Activated B cell treated with CpG ODN at 0.5 μM for 24 hours (primary cell): Measurements from ENCODE around the gene WFDC6. TPM values are rescaled to one million over a fixed set of nuclear protein-coding genes. Genes with fewer than 3 reads are reported as not detected.

Experiments used
- ATAC-seq: fragments of 200-7000 bp; cut with Tn5 transposase; one replicate; pipeline ENCODE4 v1.10.0; 2021; ENCODE audit warnings: low read depth, mild to moderate bottlenecking, moderate library complexity
- CTCF ChIA-PET: fragments of 350-600 bp; sonication (Branson Sonifier 250); formaldehyde crosslinking; loops from one replicate; lab custom pipeline; 2021; ENCODE audit warnings: antibody characterized with exemption; lab: Charles Lee
- POLR2A ChIA-PET: fragments of 350-600 bp; sonication (Branson Sonifier 250); formaldehyde crosslinking; loops from one replicate; lab custom pipeline; 2021; ENCODE audit warnings: antibody characterized with exemption; lab: Charles Lee
- DNase-seq: peaks from one replicate; pipeline ENCODE4 v3.0.0; 2022
- H3K27ac Mint-ChIP-seq: one replicate; pipeline ENCODE4 v1.8.0; 2020; ENCODE audit warnings: mixed read lengths
- H3K27me3 Mint-ChIP-seq: one replicate; pipeline ENCODE4 v1.8.0; 2021; ENCODE audit warnings: mixed read lengths
- H3K36me3 Mint-ChIP-seq: one replicate; pipeline ENCODE4 v1.8.0; 2021; ENCODE audit warnings: low read depth, mixed read lengths
- H3K4me1 Mint-ChIP-seq: one replicate; pipeline ENCODE4 v1.8.0; 2021; ENCODE audit warnings: mixed read lengths
- H3K4me3 Mint-ChIP-seq: one replicate; pipeline ENCODE4 v1.8.0; 2020; ENCODE audit warnings: mild to moderate bottlenecking, mixed read lengths
- H3K9me3 Mint-ChIP-seq: one replicate; pipeline ENCODE4 v1.8.0; 2020; ENCODE audit warnings: mixed read lengths
- CTCF ChIP-seq: fragments of 200-600 bp; IDR thresholded peaks from one replicate; pipeline ENCODE4 v1.8.0; 2022; ENCODE audit warnings: antibody characterized with exemption, mild to moderate bottlenecking
- intact Hi-C: fragments of 100-400 bp; cut with micrococcal nuclease; formaldehyde crosslinking; loops from one replicate; pipeline ENCODE4 v1.15.1; 2024
- total RNA-seq: library from RNA; stranded (reverse); gene quantifications from 2 replicates; pipeline ENCODE4 v1.2.3, GENCODE V29; 2022

Gene WFDC6
- total RNA-seq, 1 donor from 2014 or later: not detected

- TF ChIP-seq CTCF: no peak
- no peak overlapping the region for H3K4me3 Mint-ChIP-seq
- ChIA-PET POLR2A (no interaction called here), CTCF (no interaction called here)
- no peak for ATAC-seq
- no peaks in the 10 kb centered on the region for H3K4me1 Mint-ChIP-seq
- no peaks in the 10 kb centered on the region for H3K9me3 Mint-ChIP-seq
- DNase-seq: no peak
- intact Hi-C loops: loop anchor here (1.0 kb wide), 2 partner anchors 125 to 164 kb away; no protein-coding TSS in a partner anchor
- no peaks in the 10 kb centered on the region for H3K36me3 Mint-ChIP-seq
- H3K27me3 Mint-ChIP-seq: peaks cover 26% of the 10 kb centered on the region
- no peak overlapping the region for H3K27ac Mint-ChIP-seq
Measured at GRCh38 chr20:45487231-45487635, 52.0 kb downstream of the WFDC6 start.

- Mint-ChIP-seq H3K4me3 (no peak overlapping the region), H3K27me3 (peaks cover 36% of the 10 kb centered on the region), H3K4me1 (no peaks in the 10 kb centered on the region), H3K36me3 (no peaks in the 10 kb centered on the region), H3K27ac (no peak overlapping the region), H3K9me3 (no peaks in the 10 kb centered on the region)
- no peak for DNase-seq
- intact Hi-C loops: no loop called here
- no peak for TF ChIP-seq CTCF
- POLR2A ChIA-PET: no interaction called here
- CTCF ChIA-PET: interaction anchor here (1.2 to 1.7 kb wide), 3 partner anchors 112 to 191 kb away, joined by 3 to 10 read pairs (median 3); no protein-coding TSS in a partner anchor
- no peak for ATAC-seq
Measured at GRCh38 chr20:45485388-45485787, 53.9 kb downstream of the WFDC6 start.

- H3K4me1 Mint-ChIP-seq: no peaks in the 10 kb centered on the region
- no peak overlapping the region for H3K4me3 Mint-ChIP-seq
- H3K9me3 Mint-ChIP-seq: no peaks in the 10 kb centered on the region
- ChIA-PET POLR2A (no interaction called here), CTCF (interaction anchor here (0.8 to 1.7 kb wide), 3 partner anchors 111 to 173 kb away, joined by 3 to 10 read pairs (median 3); partner anchors contain the start of gene SYS1)
- intact Hi-C loops: no loop called here
- no peak for TF ChIP-seq CTCF
- H3K27ac Mint-ChIP-seq: no peak overlapping the region
- no peaks in the 10 kb centered on the region for H3K36me3 Mint-ChIP-seq
- H3K27me3 Mint-ChIP-seq: peaks cover 36% of the 10 kb centered on the region
- DNase-seq: no peak
- no peak for ATAC-seq
Measured at GRCh38 chr20:45484676-45485075, 54.6 kb downstream of the WFDC6 start.

Other genes with a start within 250 kb of the WFDC6 start
- not detected in 2 replicates for gene RBPJL, start 232.6 kb downstream of the WFDC6 start, total RNA-seq
- not detected in 2 replicates for gene MATN4, start 231.2 kb downstream of the WFDC6 start, total RNA-seq
- not detected in 2 replicates for gene SDC4, start 191.1 kb downstream of the WFDC6 start, total RNA-seq
- 31.7 and 35.2 TPM in 2 replicates for gene SYS1, start 176.3 kb downstream of the WFDC6 start, total RNA-seq
- not detected in 2 replicates for gene TP53TG5, start 161.2 kb downstream of the WFDC6 start, total RNA-seq
- 2.6 and 2.7 TPM in 2 replicates for gene DBNDD2, start 131.2 kb downstream of the WFDC6 start, total RNA-seq
- gene PIGT, start 123.3 kb downstream of the WFDC6 start, total RNA-seq: 65.8 and 74.5 TPM in 2 replicates
- gene WFDC2, start 69.7 kb downstream of the WFDC6 start, total RNA-seq: 0.71 TPM in 1 of 2 replicates, not detected in the other
- gene SPINT3, start 23.9 kb downstream of the WFDC6 start, total RNA-seq: not detected in 2 replicates
- gene EPPIN, start 7.9 kb upstream of the WFDC6 start, total RNA-seq: not detected in 2 replicates
- gene WFDC8, start 39.8 kb upstream of the WFDC6 start, total RNA-seq: not detected in 2 replicates
- gene WFDC10A, start 90.3 kb upstream of the WFDC6 start, total RNA-seq: not detected in 2 replicates
- not detected in 2 replicates for gene WFDC9, start 91.8 kb upstream of the WFDC6 start, total RNA-seq
- gene WFDC11, start 130.8 kb upstream of the WFDC6 start, total RNA-seq: not detected in 2 replicates
- gene WFDC13, start 162.6 kb upstream of the WFDC6 start, total RNA-seq: not detected in 2 replicates
- gene WFDC10B, start 165.5 kb upstream of the WFDC6 start, total RNA-seq: not detected in 2 replicates
- gene SPINT4, start 182.9 kb upstream of the WFDC6 start, total RNA-seq: not detected in 2 replicates